WTC11 (cell line): ENCODE results near the gene FCHSD2. TPM values are rescaled to one million over a fixed set of nuclear protein-coding genes. Genes with fewer than 3 reads are reported as not detected.
"Not testable (repeated sequence)": the region's sequence is repeated elsewhere in the genome, so short reads cannot be mapped to it uniquely, and the experiment has no call there.

Source experiments
- ATAC-seq: fragments of 200-7000 bp; cut with Tn5 transposase; 2 replicates; pipeline ENCODE4 v1.10.0; 2021; ENCODE audit warnings: mild to moderate bottlenecking, moderate library complexity
- CTCF ChIA-PET: fragments of 300-600 bp; sonication (Branson Sonifier 250); formaldehyde crosslinking; loops from one replicate; lab custom pipeline; 2021; ENCODE audit warnings: antibody characterized with exemption; lab: Charles Lee
- POLR2A ChIA-PET: fragments of 350-600 bp; sonication (Branson Sonifier 250); formaldehyde crosslinking; loops from one replicate; lab custom pipeline; 2021; ENCODE audit warnings: antibody characterized with exemption; lab: Charles Lee
- DNase-seq: peaks from one replicate; pipeline ENCODE4 v3.0.0; 2021; ENCODE audit warnings: low spot score
- H3K27ac Mint-ChIP-seq: 2 replicates; pipeline ENCODE4 v1.8.0; 2021; ENCODE audit warnings: mixed read lengths
- H3K27me3 Mint-ChIP-seq: 2 replicates; pipeline ENCODE4 v1.8.0; 2021; ENCODE audit warnings: low read depth, mild to moderate bottlenecking, moderate library complexity, mixed read lengths
- H3K36me3 Mint-ChIP-seq: 2 replicates; pipeline ENCODE4 v1.8.0; 2021; ENCODE audit warnings: mixed read lengths
- H3K4me1 Mint-ChIP-seq: 2 replicates; pipeline ENCODE4 v1.8.0; 2022; ENCODE audit warnings: mixed read lengths
- H3K4me3 Mint-ChIP-seq: 2 replicates; pipeline ENCODE4 v1.8.0; 2021; ENCODE audit warnings: mild to moderate bottlenecking, moderate library complexity, mixed read lengths
- H3K9me3 Mint-ChIP-seq: 2 replicates; pipeline ENCODE4 v1.8.0; 2021; ENCODE audit warnings: mixed read lengths
- AFF4 ChIP-seq: sonication (generic); formaldehyde crosslinking; IDR thresholded peaks from 2 replicates; pipeline ENCODE4 v1.8.1; 2023; ENCODE audit warnings: mild to moderate bottlenecking, missing genetic modification reagents, borderline replicate concordance
- CDX4 ChIP-seq: fragments of 250-450 bp; sonication (Bioruptor Pico); IDR thresholded peaks from 2 replicates; pipeline ENCODE4 v1.9.0; 2021; ENCODE audit warnings: moderate library complexity, mild to moderate bottlenecking, inconsistent platforms, borderline replicate concordance
- E2F5 ChIP-seq: sonication (generic); formaldehyde crosslinking; IDR thresholded peaks from 2 replicates; pipeline ENCODE4 v1.8.1; 2022; ENCODE audit warnings: mild to moderate bottlenecking, moderate library complexity, missing genetic modification reagents
- EMX1 ChIP-seq: fragments of 250-450 bp; sonication (Bioruptor Pico); IDR thresholded peaks from 2 replicates; pipeline ENCODE4 v1.8.0; 2021; ENCODE audit warnings: mild to moderate bottlenecking
- FOXP4 ChIP-seq: sonication (generic); formaldehyde crosslinking; IDR thresholded peaks from 2 replicates; pipeline ENCODE4 v1.8.0; 2022; ENCODE audit warnings: mild to moderate bottlenecking, missing genetic modification reagents
- MAX ChIP-seq: sonication (generic); formaldehyde crosslinking; IDR thresholded peaks from 2 replicates; pipeline ENCODE4 v1.8.0; 2022; ENCODE audit warnings: mild to moderate bottlenecking, missing genetic modification reagents
- MLX ChIP-seq: sonication (generic); formaldehyde crosslinking; IDR thresholded peaks from 2 replicates; pipeline ENCODE4 v1.8.1; 2023; ENCODE audit warnings: mild to moderate bottlenecking, missing genetic modification reagents, moderate library complexity
- RELA ChIP-seq: sonication (generic); formaldehyde crosslinking; IDR thresholded peaks from 2 replicates; pipeline ENCODE4 v1.8.1; 2022; ENCODE audit warnings: missing genetic modification reagents, mild to moderate bottlenecking, borderline replicate concordance
- ZSCAN18 ChIP-seq: fragments of 250-450 bp; sonication (Bioruptor Pico); IDR thresholded peaks from 2 replicates; pipeline ENCODE4 v2.1.2; 2022; ENCODE audit warnings: mild to moderate bottlenecking, moderate library complexity
- total RNA-seq: library from RNA; stranded (reverse); gene quantifications from 3 replicates; pipeline ENCODE4 v1.2.3, GENCODE V29; 2021

Gene FCHSD2
- total RNA-seq, 1 experiment from 2014 or later = 10.1 TPM

- Mint-ChIP-seq H3K27ac (no peak overlapping the region), H3K4me1 (no peaks in the 10 kb centered on the region), H3K27me3 (no peaks in the 10 kb centered on the region), H3K9me3 (peaks cover 10% of the 10 kb centered on the region), H3K36me3 (peaks cover 10% of the 10 kb centered on the region), H3K4me3 (no peak overlapping the region)
- TF ChIP-seq FOXP4 (CRISPR knock-in tag) = no peak
- CTCF ChIA-PET = no interaction called here
- no peak for DNase-seq
- POLR2A ChIA-PET = no interaction called here
- ATAC-seq = no peak
Observed at GRCh38 chr11:73072935-73073481, 69.1 kb downstream of the FCHSD2 start.

GRCh38 chr11:73070653-73071052 is 71.5 kb downstream of the FCHSD2 start:
- no peak for DNase-seq
- no peak overlapping the region for H3K4me3 Mint-ChIP-seq
- no peak overlapping the region for H3K27ac Mint-ChIP-seq
- no peaks in the 10 kb centered on the region for H3K4me1 Mint-ChIP-seq
- H3K27me3 Mint-ChIP-seq = no peaks in the 10 kb centered on the region
- TF ChIP-seq AFF4 = no peak
- no peak for TF ChIP-seq RELA
- TF ChIP-seq MAX (CRISPR knock-in tag) = no peak
- POLR2A ChIA-PET = no interaction called here
- no peaks in the 10 kb centered on the region for H3K9me3 Mint-ChIP-seq
- no peak for ATAC-seq
- CTCF ChIA-PET = no interaction called here
- H3K36me3 Mint-ChIP-seq = no peaks in the 10 kb centered on the region

GRCh38 chr11:73061857-73062424 is 80.2 kb downstream of the FCHSD2 start:
- H3K9me3 Mint-ChIP-seq, CTCF ChIA-PET, H3K4me3 Mint-ChIP-seq, H3K27ac Mint-ChIP-seq, DNase-seq, H3K4me1 Mint-ChIP-seq, H3K36me3 Mint-ChIP-seq, H3K27me3 Mint-ChIP-seq, ATAC-seq, POLR2A ChIA-PET: not testable (repeated sequence)

- POLR2A ChIA-PET, ATAC-seq, H3K4me3 Mint-ChIP-seq, H3K27ac Mint-ChIP-seq, H3K9me3 Mint-ChIP-seq, CTCF ChIA-PET, H3K36me3 Mint-ChIP-seq, H3K27me3 Mint-ChIP-seq, DNase-seq, H3K4me1 Mint-ChIP-seq: not testable (repeated sequence)
Observed at GRCh38 chr11:73061434-73061833, 80.7 kb downstream of the FCHSD2 start.

- H3K27ac Mint-ChIP-seq = no peak overlapping the region
- H3K4me1 Mint-ChIP-seq = no peaks in the 10 kb centered on the region
- DNase-seq (no peak), ATAC-seq (no peak)
- H3K9me3 Mint-ChIP-seq = no peaks in the 10 kb centered on the region
- no peaks in the 10 kb centered on the region for H3K36me3 Mint-ChIP-seq
- no peak overlapping the region for H3K4me3 Mint-ChIP-seq
- ChIA-PET POLR2A (no interaction called here), CTCF (no interaction called here)
- H3K27me3 Mint-ChIP-seq = no peaks in the 10 kb centered on the region
- TF ChIP-seq EMX1 (CRISPR knock-in tag) = no peak
- TF ChIP-seq CDX4 (CRISPR knock-in tag) = no peak
- TF ChIP-seq AFF4 = no peak
- TF ChIP-seq MLX = no peak
- TF ChIP-seq ZSCAN18 = no peak
- no peak for TF ChIP-seq E2F5 (CRISPR knock-in tag)
Observed at GRCh38 chr11:73059915-73060314, 82.2 kb downstream of the FCHSD2 start.
